ENCODE data around the gene VANGL2.
A peak's percentile ranks its signal among the peaks of the same experiment; 100 is the strongest.

VANGL2 gene

GRCh38 chr1:160416369-160416768, 16.0 kb downstream of the VANGL2 start:
- TF ChIP-seq, protein P1, sequence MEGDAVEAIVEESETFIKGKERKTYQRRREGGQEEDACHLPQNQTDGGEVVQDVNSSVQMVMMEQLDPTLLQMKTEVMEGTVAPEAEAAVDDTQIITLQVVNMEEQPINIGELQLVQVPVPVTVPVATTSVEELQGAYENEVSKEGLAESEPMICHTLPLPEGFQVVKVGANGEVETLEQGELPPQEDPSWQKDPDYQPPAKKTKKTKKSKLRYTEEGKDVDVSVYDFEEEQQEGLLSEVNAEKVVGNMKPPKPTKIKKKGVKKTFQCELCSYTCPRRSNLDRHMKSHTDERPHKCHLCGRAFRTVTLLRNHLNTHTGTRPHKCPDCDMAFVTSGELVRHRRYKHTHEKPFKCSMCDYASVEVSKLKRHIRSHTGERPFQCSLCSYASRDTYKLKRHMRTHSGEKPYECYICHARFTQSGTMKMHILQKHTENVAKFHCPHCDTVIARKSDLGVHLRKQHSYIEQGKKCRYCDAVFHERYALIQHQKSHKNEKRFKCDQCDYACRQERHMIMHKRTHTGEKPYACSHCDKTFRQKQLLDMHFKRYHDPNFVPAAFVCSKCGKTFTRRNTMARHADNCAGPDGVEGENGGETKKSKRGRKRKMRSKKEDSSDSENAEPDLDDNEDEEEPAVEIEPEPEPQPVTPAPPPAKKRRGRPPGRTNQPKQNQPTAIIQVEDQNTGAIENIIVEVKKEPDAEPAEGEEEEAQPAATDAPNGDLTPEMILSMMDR (IDR thresholded peaks at IDR 0.05; ENCODE audit: low read length, missing control alignments), result peak; percentile 61
- DNase-seq (ENCODE audit: low read depth), result peak; percentile 65
- no peak overlapping the region for H3K4me3 ChIP-seq (replicated peaks; ENCODE audit: low read depth, low read length)

DNA sequence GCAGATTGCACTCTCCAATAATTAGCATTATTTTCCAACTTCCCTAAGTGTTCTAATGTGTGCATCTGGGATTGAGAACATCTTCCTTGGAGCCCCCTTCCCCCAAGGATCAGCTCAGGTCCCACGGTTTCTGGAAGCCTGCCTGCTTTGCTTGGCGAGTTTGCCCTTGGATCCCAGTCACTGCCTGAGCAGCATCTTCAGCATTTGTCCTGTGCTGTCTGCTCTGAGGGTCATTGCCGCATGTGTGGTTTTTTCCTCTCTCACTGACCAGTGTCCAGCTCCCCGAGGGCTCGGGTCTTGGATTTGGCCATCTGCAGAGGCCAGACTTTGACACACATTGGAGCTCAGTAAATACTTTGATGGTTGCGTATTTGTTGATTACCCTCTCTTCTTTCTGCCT, 18.1 kb downstream of the VANGL2 start:
- no peak overlapping the region for H3K4me3 ChIP-seq (replicated peaks; ENCODE audit: low read depth, low read length)
- TF ChIP-seq, protein P1 (IDR thresholded peaks at IDR 0.05; ENCODE audit: low read length, missing control alignments), result no peak
- DNase-seq (ENCODE audit: low read depth), result no peak

DNA sequence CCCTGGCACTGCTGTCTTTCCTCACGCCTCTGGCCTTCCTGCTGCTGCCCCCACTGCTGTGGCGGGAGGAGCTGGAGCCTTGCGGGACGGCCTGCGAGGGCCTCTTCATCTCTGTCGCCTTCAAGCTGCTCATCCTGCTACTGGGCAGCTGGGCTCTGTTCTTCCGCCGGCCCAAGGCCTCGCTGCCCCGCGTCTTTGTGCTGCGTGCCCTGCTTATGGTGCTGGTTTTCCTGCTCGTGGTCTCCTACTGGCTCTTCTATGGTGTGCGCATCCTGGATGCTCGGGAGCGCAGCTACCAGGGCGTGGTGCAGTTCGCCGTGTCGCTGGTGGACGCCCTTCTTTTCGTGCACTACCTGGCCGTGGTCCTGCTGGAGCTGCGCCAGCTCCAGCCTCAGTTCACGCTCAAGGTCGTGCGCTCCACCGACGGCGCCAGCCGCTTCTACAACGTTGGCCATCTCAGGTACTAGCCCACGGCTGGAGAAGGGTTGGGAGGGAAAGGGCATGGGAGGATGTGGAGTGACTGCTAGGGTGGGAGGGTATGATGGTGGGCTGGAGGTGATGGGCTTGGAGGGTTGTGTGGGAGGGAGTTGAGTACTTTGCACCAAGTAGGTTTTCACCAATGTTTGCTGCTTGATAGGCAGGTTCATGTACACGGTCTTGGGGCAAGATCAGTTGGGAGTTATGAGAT, 18.9 kb downstream of the VANGL2 start:
- no peak overlapping the region for H3K4me3 ChIP-seq (replicated peaks; ENCODE audit: low read depth, low read length)
- DNase-seq (ENCODE audit: low read depth), result no peak
- TF ChIP-seq, protein P1 (IDR thresholded peaks at IDR 0.05; ENCODE audit: low read length, missing control alignments), result no peak

DNA sequence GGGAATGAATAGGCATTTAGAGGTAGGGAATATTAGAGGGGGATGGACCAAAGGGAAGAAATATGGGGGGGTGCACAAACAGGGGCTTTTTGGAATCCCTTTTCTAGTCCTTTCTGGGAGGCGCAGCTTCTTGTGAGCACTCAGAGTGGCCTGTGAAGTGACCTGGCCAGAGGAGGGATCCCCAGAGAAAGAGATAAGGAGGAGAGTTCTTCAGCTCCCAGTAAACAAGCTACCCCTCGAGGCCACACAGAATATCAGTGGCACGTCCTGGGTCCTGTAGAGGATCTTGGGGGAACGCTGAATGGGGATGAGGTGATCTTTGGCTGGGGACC, 19.4 kb downstream of the VANGL2 start:
- H3K4me3 ChIP-seq (replicated peaks; ENCODE audit: low read depth, low read length), result no peak overlapping the region
- no peak for DNase-seq (ENCODE audit: low read depth)
- TF ChIP-seq, protein P1 (IDR thresholded peaks at IDR 0.05; ENCODE audit: low read length, missing control alignments), result no peak

DNA sequence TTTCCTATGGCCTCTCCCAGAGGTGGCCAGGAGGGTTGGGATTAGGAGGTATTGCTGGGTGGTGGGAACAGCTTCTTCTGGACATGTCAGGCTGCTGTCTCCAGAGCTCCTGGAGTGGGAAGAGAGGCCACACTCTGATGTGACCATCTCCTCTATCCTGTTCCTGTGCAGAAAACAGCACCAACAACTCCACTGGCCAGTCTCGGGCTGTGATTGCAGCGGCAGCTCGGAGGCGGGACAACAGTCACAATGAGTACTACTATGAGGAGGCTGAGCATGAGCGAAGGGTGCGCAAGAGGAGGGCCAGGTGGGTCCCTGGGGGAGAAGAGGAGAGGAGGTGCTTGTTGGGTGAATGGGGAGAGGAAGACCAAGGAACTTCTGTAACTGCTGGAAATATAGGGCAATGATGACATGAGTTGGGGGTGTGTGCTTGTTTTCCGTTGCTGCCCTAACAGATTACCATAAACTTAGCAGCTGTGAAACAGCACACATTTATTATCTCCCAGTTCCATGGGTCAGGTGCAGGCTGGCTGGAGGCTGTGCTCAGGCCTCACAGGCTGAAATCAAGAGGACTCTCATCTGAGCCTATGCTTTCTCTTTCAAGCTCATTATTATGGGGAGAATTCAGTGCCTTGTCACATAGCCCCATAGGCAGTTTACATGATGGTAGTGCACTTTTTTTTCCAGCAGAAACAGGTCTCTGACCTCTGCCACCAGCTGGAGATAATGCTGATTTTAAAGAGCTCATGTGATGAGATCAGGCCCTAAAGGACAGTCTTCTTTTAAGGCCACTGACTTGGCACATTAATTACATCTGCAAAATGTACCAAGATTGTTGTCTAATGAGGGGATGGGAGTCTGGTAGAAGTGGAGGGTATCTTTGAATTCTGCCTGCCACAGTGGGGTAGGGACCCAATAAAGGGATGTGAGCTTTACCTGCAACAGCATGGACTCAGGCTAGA, 20.8 kb downstream of the VANGL2 start:
- no peak for DNase-seq (ENCODE audit: low read depth)
- H3K4me3 ChIP-seq (replicated peaks; ENCODE audit: low read depth, low read length), result no peak overlapping the region
- TF ChIP-seq, protein P1 (IDR thresholded peaks at IDR 0.05; ENCODE audit: low read length, missing control alignments), result no peak

DNA sequence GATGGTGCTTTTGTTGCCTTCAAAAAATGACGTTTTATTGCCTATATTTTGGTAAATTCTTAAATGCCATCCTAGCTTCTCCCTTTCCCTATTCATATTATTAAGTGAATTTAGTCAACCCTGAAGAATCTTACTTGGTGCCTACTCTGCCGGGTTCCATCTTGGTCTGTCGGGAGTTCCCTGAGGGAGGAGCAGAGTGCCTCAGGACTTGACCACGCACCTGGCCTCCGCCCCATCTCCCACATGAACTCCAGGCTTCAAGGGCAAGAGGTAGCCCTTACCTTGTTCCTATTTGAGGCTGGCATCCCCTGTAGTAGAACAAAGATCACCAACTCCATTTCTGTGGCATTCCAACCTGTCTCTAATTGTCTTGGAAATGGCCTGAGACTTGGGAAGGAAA, 21.5 kb downstream of the VANGL2 start:
- H3K4me3 ChIP-seq (replicated peaks; ENCODE audit: low read depth, low read length), result no peak overlapping the region
- no peak for DNase-seq (ENCODE audit: low read depth)
- TF ChIP-seq, protein P1 (IDR thresholded peaks at IDR 0.05; ENCODE audit: low read length, missing control alignments), result no peak
